Ovary (tissue), 3 donors: ENCODE measurements around the gene LMTK2.
A peak's percentile ranks its signal among the peaks of the same experiment; 100 is the strongest.

ENCODE experiments used
- CTCF ChIP-seq, 3 donors: fragments of 450-650 bp in 2 of 3; fragments of 200-600 bp in 1 of 3; IDR thresholded peaks; one replicate each; pipeline versions ENCODE4 v1.5.1 to v1.8.0; 2016 to 2022; ENCODE audit warnings: antibody characterized with exemption in 3 of 3, mild to moderate bottlenecking in 1 of 3
- EP300 ChIP-seq: sonication (generic); formaldehyde crosslinking; IDR thresholded peaks from one replicate; pipeline ENCODE4 v1.6.1; 2017; ENCODE audit warnings: antibody characterized with exemption
- POLR2A ChIP-seq: fragments of 450-650 bp; IDR thresholded peaks from one replicate; pipeline ENCODE4 v1.6.1; 2017; ENCODE audit warnings: antibody characterized with exemption, mild to moderate bottlenecking, moderate library complexity
- donor health status: DM: no; HTN: no; CAD: no.

- peak in 1 of 3 donors; percentile 14 for TF ChIP-seq CTCF (IDR thresholded peaks at IDR 0.05)
- no peak for TF ChIP-seq POLR2A
- no peak for TF ChIP-seq EP300
These were observed 59.4 kb downstream of the LMTK2 start for GRCh38 chr7:98165827-98166667.
